Lower leg skin (tissue), 3 donors: ENCODE results near the gene ECM1.

ENCODE experiments used
- CTCF ChIP-seq, 3 donors: fragments of 450-650 bp; IDR thresholded peaks; one replicate each; pipeline ENCODE4 v1.5.1; 2016; ENCODE audit warnings: antibody characterized with exemption in 3 of 3, mild to moderate bottlenecking in 3 of 3, moderate library complexity in 2 of 3
- POLR2A ChIP-seq, 2 donors: fragments of 450-650 bp; IDR thresholded peaks; one replicate each; pipeline ENCODE4 v1.6.1; 2016 to 2017; ENCODE audit warnings: antibody characterized with exemption in 2 of 2, mild to moderate bottlenecking in 1 of 2, moderate library complexity in 1 of 2

DNA sequence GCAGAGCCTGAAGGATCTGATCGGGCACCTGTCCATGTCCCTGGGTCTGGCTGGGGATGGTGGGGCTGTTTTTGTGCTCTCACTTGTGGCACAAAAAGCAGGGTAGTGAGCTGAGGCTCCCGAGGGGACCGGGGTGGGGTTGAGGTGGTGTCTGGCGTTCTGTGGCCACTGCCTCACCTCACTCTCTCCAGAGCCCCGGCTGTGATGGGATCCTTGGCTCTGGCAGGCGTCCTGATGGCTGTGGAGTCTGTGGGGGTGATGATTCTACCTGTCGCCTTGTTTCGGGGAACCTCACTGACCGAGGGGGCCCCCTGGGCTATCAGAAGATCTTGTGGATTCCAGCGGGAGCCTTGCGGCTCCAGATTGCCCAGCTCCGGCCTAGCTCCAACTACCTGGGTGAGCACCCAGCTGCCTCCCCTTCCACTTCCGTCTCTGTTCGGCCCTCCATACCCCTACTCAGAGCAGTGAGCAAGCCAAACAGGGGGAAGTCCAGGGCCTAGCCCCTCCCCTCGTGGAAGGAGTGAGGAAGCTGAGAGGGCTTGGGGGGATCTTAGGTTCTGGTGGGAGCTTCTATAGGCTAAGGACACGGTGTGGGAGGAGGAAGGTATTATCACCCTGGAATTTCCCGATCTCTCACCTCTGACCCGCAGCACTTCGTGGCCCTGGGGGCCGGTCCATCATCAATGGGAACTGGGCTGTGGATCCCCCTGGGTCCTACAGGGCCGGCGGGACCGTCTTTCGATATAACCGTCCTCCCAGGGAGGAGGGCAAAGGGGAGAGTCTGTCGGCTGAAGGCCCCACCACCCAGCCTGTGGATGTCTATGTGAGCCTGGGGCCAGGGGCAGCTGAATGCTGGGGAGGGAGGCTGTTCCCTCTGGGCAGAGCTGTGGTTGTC lies 48.3 kb downstream of the ECM1 start:
- TF ChIP-seq CTCF (IDR thresholded peaks at IDR 0.05) (no peak), POLR2A (IDR thresholded peaks at IDR 0.05) (no peak)
